Smooth muscle cell (in vitro differentiated cells): ENCODE measurements around the gene HDHD5. TPM values are rescaled to one million over a fixed set of nuclear protein-coding genes. Genes with fewer than 3 reads are reported as not detected.
A peak's percentile ranks its signal among the peaks of the same experiment; 100 is the strongest.

Source experiments
- DNase-seq: peaks from one replicate; lab custom pipeline; 2025; ENCODE audit not compliant: unreplicated experiment; lab: John Stamatoyannopoulos, UW
- H2AFZ ChIP-seq: fragments of 200-600 bp; sonication (generic); 2 replicates; pipeline ENCODE4 v1.6.0; 2016; ENCODE audit warnings: antibody characterized with exemption, low read depth, mild to moderate bottlenecking
- H3F3A ChIP-seq: fragments of 200-600 bp; sonication (generic); 2 replicates; pipeline ENCODE4 v1.6.0; 2017; ENCODE audit warnings: antibody characterized with exemption, low read depth
- H3K27ac ChIP-seq: fragments of 200-600 bp; sonication (generic); 2 replicates; pipeline ENCODE4 v1.5.1; 2016; ENCODE audit warnings: low read depth, mild to moderate bottlenecking
- H3K27me3 ChIP-seq: fragments of 200-600 bp; sonication (generic); 2 replicates; pipeline ENCODE4 v1.6.1; 2016; ENCODE audit warnings: low read depth, mild to moderate bottlenecking
- H3K36me3 ChIP-seq: fragments of 200-600 bp; sonication (generic); 2 replicates; pipeline ENCODE4 v1.5.1; 2016; ENCODE audit warnings: low read depth
- H3K4me1 ChIP-seq: fragments of 200-600 bp; sonication (generic); 2 replicates; pipeline ENCODE4 v1.5.1; 2016; ENCODE audit warnings: low read depth
- H3K4me2 ChIP-seq: fragments of 200-600 bp; sonication (generic); 2 replicates; pipeline ENCODE4 v1.6.0; 2016; ENCODE audit warnings: mild to moderate bottlenecking
- H3K4me3 ChIP-seq: fragments of 200-600 bp; sonication (generic); 2 replicates; pipeline ENCODE4 v1.5.1; 2016; ENCODE audit warnings: mild to moderate bottlenecking
- H3K79me2 ChIP-seq: fragments of 200-600 bp; sonication (generic); 2 replicates; pipeline ENCODE4 v1.6.0; 2016; ENCODE audit warnings: low read depth, mild to moderate bottlenecking
- H3K9ac ChIP-seq: fragments of 200-600 bp; sonication (generic); 2 replicates; pipeline ENCODE4 v1.6.0; 2016; ENCODE audit warnings: low read depth
- H3K9me3 ChIP-seq: fragments of 200-600 bp; sonication (generic); replicated peaks from 2 replicates; pipeline ENCODE4 v1.5.1; 2016; ENCODE audit warnings: low read depth
- H4K20me1 ChIP-seq: fragments of 200-600 bp; sonication (generic); 2 replicates; pipeline ENCODE4 v1.6.0; 2016; ENCODE audit warnings: low read depth
- CTCF ChIP-seq: fragments of 200-600 bp; sonication (generic); IDR thresholded peaks from 2 replicates; pipeline ENCODE4 v1.5.1; 2017; ENCODE audit warnings: borderline replicate concordance, mild to moderate bottlenecking, antibody characterized with exemption; ENCODE audit not compliant: insufficient read depth, poor library complexity, severe bottlenecking
- whole genome bisulfite sequencing: methylation state at CpG from one replicate; pipeline ENCODE4 v1.1.7; 2016; ENCODE audit warnings: low lambda C conversion rate; 5-methylcytosine and 5-hydroxymethylcytosine counted together
- polyA plus RNA-seq: library from polyadenylated mRNA; unstranded; fragments of >200 nt; fragmentation: Nextera tagmentation; extraction: Ambion mirVana; gene quantifications from 2 replicates; pipeline ENCODE4 v1.2.1, GENCODE V29; 2016
- total RNA-seq: library from RNA; depleted of rRNA; stranded (reverse); fragments of >200 nt; gene quantifications from 2 replicates; pipeline ENCODE4 v1.2.3, GENCODE V29; 2014

The HDHD5 gene
- total and polyA plus RNA-seq, 2 experiments from 2014 or later, result 25.5 to 52.1 TPM

- H3K9me3 ChIP-seq, result no peaks in the 10 kb centered on the region
- no peak for DNase-seq
These were observed 13.2 kb upstream of the HDHD5 start for GRCh38 chr22:17172029-17172833.

DNA sequence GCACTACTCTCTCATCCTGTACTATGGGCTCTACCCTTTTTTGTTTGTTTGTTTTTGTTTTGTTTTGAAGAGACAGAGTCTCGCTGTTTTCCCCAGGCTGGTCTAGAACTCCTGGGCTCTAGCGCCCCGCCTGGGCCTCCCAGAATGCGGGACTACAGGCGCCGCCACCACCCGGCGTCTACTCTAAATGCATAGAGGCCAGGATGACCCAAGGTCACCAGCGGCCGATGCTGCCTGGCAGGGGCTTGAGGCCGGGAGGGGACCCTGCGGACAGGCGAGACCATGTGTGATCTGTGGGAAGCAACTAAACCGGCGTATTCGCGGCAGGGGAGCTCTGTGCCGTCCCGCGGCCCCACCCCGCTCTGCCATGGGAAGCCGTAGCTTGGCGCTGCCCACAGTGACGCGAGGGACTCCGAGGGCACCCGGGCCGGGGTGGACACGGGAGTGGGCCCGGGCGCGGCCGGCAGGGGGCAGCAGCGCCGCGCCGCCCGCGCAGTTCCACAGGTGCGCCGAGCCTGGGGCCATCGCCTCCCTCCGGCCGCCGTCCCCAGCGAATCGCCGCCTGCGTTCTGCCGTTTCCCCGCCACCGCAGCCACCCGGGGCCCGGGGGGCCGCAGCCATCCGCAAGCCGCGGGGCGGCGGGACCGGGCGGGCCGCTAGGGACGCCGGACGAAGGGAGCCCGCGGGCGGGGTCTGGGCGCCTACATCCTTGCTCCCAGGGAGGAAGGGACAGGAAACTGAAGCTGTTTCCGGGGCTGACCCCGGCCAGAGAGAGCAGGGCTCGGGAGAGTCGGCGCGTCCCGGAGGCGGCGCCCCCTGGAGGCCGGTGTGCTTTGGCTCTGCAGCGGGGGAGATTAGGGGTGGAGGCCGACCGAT, 12.3 kb upstream of the HDHD5 start:
- TF ChIP-seq CTCF, result peak; percentile 62
- Histone ChIP-seq H3K36me3 (no peaks in the 10 kb centered on the region), H3K4me3 (peak overlapping the region; percentile 94), H3K27ac (peak overlapping the region; percentile 87), H2AFZ (peak overlapping the region; percentile 100), H3K9ac (peak overlapping the region; percentile 85), H3F3A (no peaks in the 10 kb centered on the region), H4K20me1 (no peaks in the 10 kb centered on the region), H3K4me1 (peaks cover 7% of the 10 kb centered on the region), H3K4me2 (peak overlapping the region; percentile 81), H3K27me3 (no peaks in the 10 kb centered on the region), H3K79me2 (no peaks in the 10 kb centered on the region), H3K9me3 (no peaks in the 10 kb centered on the region)
- DNase-seq, result peak; percentile 91
- WGBS, result 1% methylated on average over 42 of the region's 83 CpGs

More at GRCh38 chr22:17172029-17172833, 13.2 kb upstream of the HDHD5 start:
- peak overlapping the region; percentile 23 for H3K27ac ChIP-seq
- no peaks in the 10 kb centered on the region for H4K20me1 ChIP-seq
- peak overlapping the region; percentile 94 for H3K4me3 ChIP-seq
- H3K27me3 ChIP-seq, result no peaks in the 10 kb centered on the region
- H3F3A ChIP-seq, result no peaks in the 10 kb centered on the region
- no peaks in the 10 kb centered on the region for H3K79me2 ChIP-seq
- TF ChIP-seq CTCF, result no peak
- H2AFZ ChIP-seq, result peak overlapping the region; percentile 100
- 47% methylated on average over 24 of the region's 24 CpGs for WGBS
- peak overlapping the region; percentile 81 for H3K4me2 ChIP-seq
- no peaks in the 10 kb centered on the region for H3K36me3 ChIP-seq
- H3K9ac ChIP-seq, result peak overlapping the region; percentile 85
- peaks cover 7% of the 10 kb centered on the region for H3K4me1 ChIP-seq

- Histone ChIP-seq H3K4me2 (no peak overlapping the region), H4K20me1 (no peaks in the 10 kb centered on the region), H2AFZ (no peak overlapping the region), H3F3A (no peaks in the 10 kb centered on the region), H3K79me2 (no peaks in the 10 kb centered on the region), H3K36me3 (no peaks in the 10 kb centered on the region), H3K4me3 (no peak overlapping the region), H3K9ac (no peak overlapping the region), H3K27me3 (no peaks in the 10 kb centered on the region), H3K9me3 (no peaks in the 10 kb centered on the region), H3K27ac (no peak overlapping the region), H3K4me1 (peaks cover 7% of the 10 kb centered on the region)
- 89% methylated on average over 7 of the region's 7 CpGs for WGBS
- TF ChIP-seq CTCF, result no peak
- DNase-seq, result no peak
These were observed 8.4 kb upstream of the HDHD5 start for GRCh38 chr22:17167486-17167885.
